OCI-LY3 (cell line): ENCODE measurements around the gene ZMIZ1.
A peak's percentile ranks its signal among the peaks of the same experiment; 100 is the strongest.

Source experiments
- H2AFZ ChIP-seq: fragments of 200-600, 300-600 bp; shearing (Covaris generic); 2 replicates; pipeline ENCODE4 v1.6.0; 2014; ENCODE audit warnings: antibody characterized with exemption, low read depth, low read length
- H3K27ac ChIP-seq: fragments of 200-600, 300-600 bp; sonication (generic); 2 replicates; pipeline ENCODE4 v1.5.1; 2014; ENCODE audit warnings: mild to moderate bottlenecking, low read length, moderate library complexity, mixed read lengths
- H3K27me3 ChIP-seq: fragments of 200-600, 300-600 bp; sonication (generic); 2 replicates; pipeline ENCODE4 v1.6.1; 2014; ENCODE audit warnings: low read depth, low read length, mixed read lengths
- H3K36me3 ChIP-seq: fragments of 200-600, 300-600 bp; sonication (generic); replicated peaks from 2 replicates; pipeline ENCODE3; 2014; ENCODE audit warnings: low read depth, low read length, mixed read lengths
- H3K4me1 ChIP-seq: fragments of 300-600, 200-600 bp; sonication (generic); 2 replicates; pipeline ENCODE4 v1.6.1; 2014; ENCODE audit warnings: low read length, mixed read lengths
- H3K4me2 ChIP-seq: fragments of 200-600, 300-600 bp; sonication (generic); 2 replicates; pipeline ENCODE4 v1.6.1; 2014; ENCODE audit warnings: low read length, mixed read lengths
- H3K4me3 ChIP-seq: fragments of 300-600, 200-600 bp; sonication (generic); 2 replicates; pipeline ENCODE4 v1.5.1; 2014; ENCODE audit warnings: antibody characterized with exemption, mild to moderate bottlenecking, low read length, moderate library complexity
- H3K79me2 ChIP-seq: fragments of 300-600, 200-600 bp; shearing (Covaris generic); 2 replicates; pipeline ENCODE4 v1.6.1; 2014; ENCODE audit warnings: mild to moderate bottlenecking, low read length, mixed read lengths
- H3K9ac ChIP-seq: fragments of 300-600, 200-600 bp; shearing (Covaris generic); 2 replicates; pipeline ENCODE4 v1.6.0; 2014; ENCODE audit warnings: mild to moderate bottlenecking, low read length, moderate library complexity
- H3K9me3 ChIP-seq: fragments of 200-600, 300-600 bp; shearing (Covaris generic); 2 replicates; pipeline ENCODE4 v1.6.1; 2014; ENCODE audit warnings: low read length, mixed read lengths; ENCODE audit not compliant: insufficient read depth
- H4K20me1 ChIP-seq: fragments of 200-600, 300-600 bp; sonication (generic); 2 replicates; pipeline ENCODE4 v1.6.1; 2016; ENCODE audit warnings: low read length, mixed read lengths; ENCODE audit not compliant: insufficient read depth
- CTCF ChIP-seq: fragments of 200-600, 300-600 bp; sonication (generic); IDR thresholded peaks from 2 replicates; pipeline ENCODE4 v1.5.1; 2014; ENCODE audit warnings: antibody characterized with exemption, low read length, low read depth
- EZH2phosphoT487 ChIP-seq: fragments of 200-600 bp; shearing (Covaris generic); IDR thresholded peaks from 2 replicates; pipeline ENCODE4 v1.6.1; 2018; ENCODE audit warnings: antibody characterized with exemption, mixed run types, low read depth

Gene ZMIZ1

GRCh38 chr10:79067241-79068202, 1.2 kb upstream of the ZMIZ1 start:
- H3K27ac ChIP-seq: no peak overlapping the region
- H3K9me3 ChIP-seq: no peaks in the 10 kb centered on the region
- peak overlapping the region; percentile 82 for H3K4me3 ChIP-seq
- peaks cover 8% of the 10 kb centered on the region for H3K4me1 ChIP-seq
- peak overlapping the region; percentile 72 for H3K4me2 ChIP-seq
- peak overlapping the region; percentile 51; the same call in 1 of the 2 replicates for H2AFZ ChIP-seq
- H3K36me3 ChIP-seq: no peaks in the 10 kb centered on the region
- TF ChIP-seq EZH2phosphoT487 (no peak), CTCF (no peak)
- no peaks in the 10 kb centered on the region for H3K79me2 ChIP-seq
- H4K20me1 ChIP-seq: no peaks in the 10 kb centered on the region
- peak overlapping the region; percentile 38; the same call in 1 of the 2 replicates for H3K9ac ChIP-seq
- no peaks in the 10 kb centered on the region for H3K27me3 ChIP-seq

- no peaks in the 10 kb centered on the region for H3K27me3 ChIP-seq
- H3K4me3 ChIP-seq: peak overlapping the region; percentile 82
- TF ChIP-seq CTCF (no peak), EZH2phosphoT487 (no peak)
- H4K20me1 ChIP-seq: peaks cover 7% of the 10 kb centered on the region; the same call in 1 of the 2 replicates
- no peaks in the 10 kb centered on the region for H3K9me3 ChIP-seq
- no peaks in the 10 kb centered on the region for H3K36me3 ChIP-seq
- no peaks in the 10 kb centered on the region for H3K79me2 ChIP-seq
- H2AFZ ChIP-seq: no peak overlapping the region
- peaks cover 8% of the 10 kb centered on the region for H3K4me1 ChIP-seq
- no peak overlapping the region for H3K27ac ChIP-seq
- H3K9ac ChIP-seq: no peak overlapping the region
- H3K4me2 ChIP-seq: peak overlapping the region; percentile 72
These were observed 584 bp upstream of the ZMIZ1 start for GRCh38 chr10:79068203-79068561.

- no peaks in the 10 kb centered on the region for H3K79me2 ChIP-seq
- TF ChIP-seq EZH2phosphoT487 (no peak), CTCF (no peak)
- peak overlapping the region; percentile 77 for H3K4me2 ChIP-seq
- no peaks in the 10 kb centered on the region for H3K27me3 ChIP-seq
- H3K9ac ChIP-seq: peak overlapping the region; percentile 55
- H3K4me3 ChIP-seq: peak overlapping the region; percentile 82
- H4K20me1 ChIP-seq: peaks cover 19% of the 10 kb centered on the region; the same call in 1 of the 2 replicates
- H3K36me3 ChIP-seq: no peaks in the 10 kb centered on the region
- H2AFZ ChIP-seq: no peak overlapping the region
- no peak overlapping the region for H3K27ac ChIP-seq
- H3K9me3 ChIP-seq: no peaks in the 10 kb centered on the region
- peaks cover 8% of the 10 kb centered on the region for H3K4me1 ChIP-seq
These were observed 737 bp downstream of the ZMIZ1 start for GRCh38 chr10:79069325-79070080.
